Liver (tissue), 3 donors: ENCODE measurements around the gene SLC16A2.

ENCODE experiments used
- ATF3 ChIP-seq: IDR thresholded peaks from 2 replicates; pipeline ENCODE4 v1.6.1; 2016; ENCODE audit warnings: antibody characterized with exemption
- GABPA ChIP-seq, 2 donors: IDR thresholded peaks in 1 of 2; conservative IDR thresholded peaks in 1 of 2; 2 replicates each; pipeline ENCODE4 v1.6.1; 2016; ENCODE audit warnings: antibody characterized with exemption in 2 of 2, mild to moderate bottlenecking in 1 of 2, moderate library complexity in 1 of 2
- HNF4G ChIP-seq: IDR thresholded peaks from 2 replicates; pipeline ENCODE4 v1.6.1; 2016; ENCODE audit warnings: antibody characterized with exemption
- JUND ChIP-seq, 2 donors: IDR thresholded peaks; 2 replicates each; pipeline ENCODE4 v1.6.1; 2016; ENCODE audit warnings: antibody characterized with exemption in 2 of 2
- RAD21 ChIP-seq, 2 donors: IDR thresholded peaks; 2 replicates each; pipeline ENCODE4 v1.6.1; 2016; ENCODE audit warnings: antibody characterized with exemption in 2 of 2, mild to moderate bottlenecking in 2 of 2
- REST ChIP-seq: IDR thresholded peaks from 2 replicates; pipeline ENCODE4 v1.6.1; 2016; ENCODE audit warnings: antibody characterized with exemption, mild to moderate bottlenecking
- RXRA ChIP-seq, 2 donors: IDR thresholded peaks; 2 replicates each; pipeline ENCODE4 v1.6.1; 2017 to 2018; ENCODE audit warnings: antibody characterized with exemption in 2 of 2, mild to moderate bottlenecking in 1 of 2
- SP1 ChIP-seq: IDR thresholded peaks from 2 replicates; pipeline ENCODE4 v1.6.1; 2018; ENCODE audit warnings: antibody characterized with exemption, mild to moderate bottlenecking
- TAF1 ChIP-seq: conservative IDR thresholded peaks from 2 replicates; pipeline ENCODE4 v1.6.1; 2016; ENCODE audit warnings: antibody characterized with exemption, mild to moderate bottlenecking
- YY1 ChIP-seq: IDR thresholded peaks from 2 replicates; pipeline ENCODE4 v1.6.1; 2016; ENCODE audit warnings: antibody characterized with exemption, mild to moderate bottlenecking
- ZBTB33 ChIP-seq: IDR thresholded peaks from 2 replicates; pipeline ENCODE4 v1.6.1; 2016; ENCODE audit warnings: antibody characterized with exemption
- TF ChIP-seq, protein P1 (sequence below): fragments of 150-350 bp; IDR thresholded peaks from 2 replicates; pipeline ENCODE4 v1.5.1; 2017; ENCODE audit warnings: improper control_type of control experiment, low read depth, low read length; ENCODE audit not compliant: missing input control
- donor health status: healthy.
- donor health status: healthy.

DNA sequence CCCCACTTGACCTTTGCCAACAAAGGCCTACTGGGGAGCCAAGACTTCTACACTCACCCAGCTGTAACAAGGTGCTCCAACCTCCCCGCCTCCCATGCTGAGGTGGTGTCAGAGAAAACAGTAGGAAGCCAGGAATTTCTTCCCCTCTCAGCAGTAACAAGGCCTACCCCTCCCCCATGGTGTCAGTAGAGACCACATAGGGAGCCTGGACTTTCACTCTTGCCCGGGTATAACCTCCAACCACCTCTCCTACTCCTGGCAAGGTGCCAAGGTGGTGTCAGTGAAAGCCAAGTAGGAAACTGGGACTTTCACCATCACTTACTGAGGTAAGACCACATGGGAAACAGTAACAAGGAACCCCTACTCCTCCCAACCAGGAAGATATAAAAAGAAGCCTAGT is 93.1 kb downstream of the SLC16A2 start:
- TF ChIP-seq, protein P1, sequence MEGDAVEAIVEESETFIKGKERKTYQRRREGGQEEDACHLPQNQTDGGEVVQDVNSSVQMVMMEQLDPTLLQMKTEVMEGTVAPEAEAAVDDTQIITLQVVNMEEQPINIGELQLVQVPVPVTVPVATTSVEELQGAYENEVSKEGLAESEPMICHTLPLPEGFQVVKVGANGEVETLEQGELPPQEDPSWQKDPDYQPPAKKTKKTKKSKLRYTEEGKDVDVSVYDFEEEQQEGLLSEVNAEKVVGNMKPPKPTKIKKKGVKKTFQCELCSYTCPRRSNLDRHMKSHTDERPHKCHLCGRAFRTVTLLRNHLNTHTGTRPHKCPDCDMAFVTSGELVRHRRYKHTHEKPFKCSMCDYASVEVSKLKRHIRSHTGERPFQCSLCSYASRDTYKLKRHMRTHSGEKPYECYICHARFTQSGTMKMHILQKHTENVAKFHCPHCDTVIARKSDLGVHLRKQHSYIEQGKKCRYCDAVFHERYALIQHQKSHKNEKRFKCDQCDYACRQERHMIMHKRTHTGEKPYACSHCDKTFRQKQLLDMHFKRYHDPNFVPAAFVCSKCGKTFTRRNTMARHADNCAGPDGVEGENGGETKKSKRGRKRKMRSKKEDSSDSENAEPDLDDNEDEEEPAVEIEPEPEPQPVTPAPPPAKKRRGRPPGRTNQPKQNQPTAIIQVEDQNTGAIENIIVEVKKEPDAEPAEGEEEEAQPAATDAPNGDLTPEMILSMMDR, result no peak
- TF ChIP-seq ZBTB33 (no peak), SP1 (peak; percentile 72), HNF4G (peak; percentile 64), YY1 (no peak), TAF1 (no peak), REST (no peak), RXRA (IDR thresholded peaks at IDR 0.05) (peak; percentile 73 to 89), GABPA (IDR thresholded peaks at IDR 0.05 in 1 of 2, conservative IDR thresholded peaks at IDR 0.05 in 1 of 2) (no peak), RAD21 (IDR thresholded peaks at IDR 0.05) (peak in 1 of 2 donors; percentile 34), ATF3 (no peak), JUND (IDR thresholded peaks at IDR 0.05) (peak in 1 of 2 donors; percentile 27)
